Testis (tissue), 3 donors: Measurements from ENCODE around the gene FAM163B. TPM values are rescaled to one million over a fixed set of nuclear protein-coding genes. Genes with fewer than 3 reads are reported as not detected.

Experiments used
- DNase-seq: peaks from one replicate; pipeline ENCODE4 v3.0.0-alpha.2; 2019
- H3K27ac ChIP-seq, 2 donors: fragments of 200-600 bp; sonication (generic); one replicate each; pipeline ENCODE4 v1.5.1; 2019
- H3K27me3 ChIP-seq: fragments of 200-600 bp; sonication (generic); one replicate; pipeline ENCODE4 v1.5.1; 2019
- H3K36me3 ChIP-seq: fragments of 200-600 bp; sonication (generic); one replicate; pipeline ENCODE4 v1.5.1; 2017; ENCODE audit warnings: low read depth; ENCODE audit errors: missing control alignments
- H3K4me1 ChIP-seq: fragments of 200-600 bp; sonication (generic); one replicate; pipeline ENCODE4 v1.5.1; 2019
- H3K4me3 ChIP-seq, 2 donors: fragments of 200-600 bp; sonication (generic); one replicate each; pipeline ENCODE4 v1.5.1; 2017 to 2019
- H3K9me3 ChIP-seq: fragments of 200-600 bp; sonication (generic); one replicate; pipeline ENCODE4 v1.5.1; 2017
- CTCF ChIP-seq, 3 experiments: fragments of 450-650 bp in 2 of 3; fragments of 200-600 bp in 1 of 3; sonication (generic) in 1 of 3; IDR thresholded peaks; one replicate each; pipeline ENCODE4 v1.5.1; 2016 to 2019; ENCODE audit warnings: antibody characterized with exemption in 3 of 3, mild to moderate bottlenecking in 2 of 3, moderate library complexity in 1 of 3
- POLR2A ChIP-seq: fragments of 450-650 bp; IDR thresholded peaks from one replicate; pipeline ENCODE4 v1.6.1; 2017; ENCODE audit warnings: antibody characterized with exemption, mild to moderate bottlenecking, moderate library complexity
- WGBS, 2 donors: methylation state at CpG; one replicate each; pipeline ENCODE4 v1.1.5; 2018; 5-methylcytosine and 5-hydroxymethylcytosine counted together
- intact Hi-C: fragments of 100-400 bp; cut with DNase I; formaldehyde crosslinking; loops from one replicate; pipeline ENCODE4 v1.15.1; 2023; ENCODE audit warnings: low total_unique reads
- polyA plus RNA-seq: library from polyadenylated mRNA; stranded (reverse); fragments of 350-450 nt; fragmentation: Illumina TruSeq; extraction: RNeasy Lipid Tissue Mini Kit (QIAGEN cat#74804); gene quantifications from one replicate; pipeline ENCODE4 v1.2.3, GENCODE V29; 2014; ENCODE audit warnings: low read depth, low replicate concordance; ENCODE audit not compliant: insufficient read depth
- total RNA-seq, 2 donors: library from RNA; depleted of rRNA; stranded (reverse); fragments of >200 nt; gene quantifications; one replicate each; pipeline ENCODE4 v1.2.3, GENCODE V29; 2016

Gene FAM163B
- total and polyA plus RNA-seq, 3 donors from 2014 or later = 2.2 to 3.8 (median 2.8) TPM

- no peaks in the 10 kb centered on the region for H3K9me3 ChIP-seq
- H3K4me1 ChIP-seq = no peaks in the 10 kb centered on the region
- intact Hi-C loops = no loop called here
- H3K27me3 ChIP-seq = no peaks in the 10 kb centered on the region
- 53 to 80% methylated on average over 5 of the region's 5 CpGs for WGBS, 2 donors
- H3K27ac ChIP-seq = no peak overlapping the region
- TF ChIP-seq CTCF (IDR thresholded peaks at IDR 0.05) (no peak), POLR2A (no peak)
- no peaks in the 10 kb centered on the region for H3K36me3 ChIP-seq
- DNase-seq = no peak
- H3K4me3 ChIP-seq = no peak overlapping the region
These were observed 13.4 kb upstream of the FAM163B start for GRCh38 chr9:133622555-133622954.

- no peaks in the 10 kb centered on the region for H3K9me3 ChIP-seq
- H3K36me3 ChIP-seq = no peaks in the 10 kb centered on the region
- H3K4me3 ChIP-seq = no peak overlapping the region
- H3K27me3 ChIP-seq = no peaks in the 10 kb centered on the region
- H3K4me1 ChIP-seq = no peaks in the 10 kb centered on the region
- WGBS, 2 donors = 80 to 90% methylated on average over 11 of the region's 11 CpGs
- TF ChIP-seq CTCF (IDR thresholded peaks at IDR 0.05) = no peak
- no peak for TF ChIP-seq POLR2A
- no peak overlapping the region for H3K27ac ChIP-seq
- DNase-seq = no peak
- intact Hi-C loops = no loop called here
These were observed 12.6 kb upstream of the FAM163B start for GRCh38 chr9:133621725-133622267.

- Histone ChIP-seq H3K27ac (no peak overlapping the region), H3K27me3 (no peaks in the 10 kb centered on the region), H3K4me1 (no peaks in the 10 kb centered on the region), H3K36me3 (no peaks in the 10 kb centered on the region), H3K9me3 (no peaks in the 10 kb centered on the region), H3K4me3 (no peak overlapping the region)
- no peak for DNase-seq
- 35 to 41% methylated on average over 8 of the region's 8 CpGs for WGBS, 2 donors
- intact Hi-C loops = no loop called here
- TF ChIP-seq POLR2A (no peak), CTCF (IDR thresholded peaks at IDR 0.05) (no peak)
These were observed 10.6 kb upstream of the FAM163B start for GRCh38 chr9:133619791-133620190.

- H3K4me3 ChIP-seq = no peak overlapping the region
- no peaks in the 10 kb centered on the region for H3K4me1 ChIP-seq
- TF ChIP-seq POLR2A (no peak), CTCF (IDR thresholded peaks at IDR 0.05) (no peak)
- intact Hi-C loops = no loop called here
- no peaks in the 10 kb centered on the region for H3K27me3 ChIP-seq
- no peak overlapping the region for H3K27ac ChIP-seq
- no peaks in the 10 kb centered on the region for H3K9me3 ChIP-seq
- DNase-seq = no peak
- 85 to 94% methylated on average over 10 of the region's 10 CpGs for WGBS, 2 donors
- H3K36me3 ChIP-seq = no peaks in the 10 kb centered on the region
These were observed 9.5 kb upstream of the FAM163B start for GRCh38 chr9:133618726-133619125.

GRCh38 chr9:133616643-133617405, 7.6 kb upstream of the FAM163B start:
- TF ChIP-seq CTCF (IDR thresholded peaks at IDR 0.05) = no peak
- no peak for TF ChIP-seq POLR2A
- no peaks in the 10 kb centered on the region for H3K9me3 ChIP-seq
- no peak overlapping the region for H3K27ac ChIP-seq
- H3K27me3 ChIP-seq = no peaks in the 10 kb centered on the region
- whole genome bisulfite sequencing, 2 donors = 79 to 84% methylated on average over 4 to 11 of the region's 13 CpGs
- H3K4me3 ChIP-seq = no peak overlapping the region
- DNase-seq = no peak
- H3K4me1 ChIP-seq = no peaks in the 10 kb centered on the region
- no peaks in the 10 kb centered on the region for H3K36me3 ChIP-seq
- intact Hi-C loops = no loop called here
